SW480 (cell line): ENCODE data around the gene CABLES2.

Experiments
- DNase-seq: peaks from one replicate; pipeline ENCODE4 v3.0.0-alpha.2; 2016; ENCODE audit warnings: low spot score

Gene CABLES2

DNA sequence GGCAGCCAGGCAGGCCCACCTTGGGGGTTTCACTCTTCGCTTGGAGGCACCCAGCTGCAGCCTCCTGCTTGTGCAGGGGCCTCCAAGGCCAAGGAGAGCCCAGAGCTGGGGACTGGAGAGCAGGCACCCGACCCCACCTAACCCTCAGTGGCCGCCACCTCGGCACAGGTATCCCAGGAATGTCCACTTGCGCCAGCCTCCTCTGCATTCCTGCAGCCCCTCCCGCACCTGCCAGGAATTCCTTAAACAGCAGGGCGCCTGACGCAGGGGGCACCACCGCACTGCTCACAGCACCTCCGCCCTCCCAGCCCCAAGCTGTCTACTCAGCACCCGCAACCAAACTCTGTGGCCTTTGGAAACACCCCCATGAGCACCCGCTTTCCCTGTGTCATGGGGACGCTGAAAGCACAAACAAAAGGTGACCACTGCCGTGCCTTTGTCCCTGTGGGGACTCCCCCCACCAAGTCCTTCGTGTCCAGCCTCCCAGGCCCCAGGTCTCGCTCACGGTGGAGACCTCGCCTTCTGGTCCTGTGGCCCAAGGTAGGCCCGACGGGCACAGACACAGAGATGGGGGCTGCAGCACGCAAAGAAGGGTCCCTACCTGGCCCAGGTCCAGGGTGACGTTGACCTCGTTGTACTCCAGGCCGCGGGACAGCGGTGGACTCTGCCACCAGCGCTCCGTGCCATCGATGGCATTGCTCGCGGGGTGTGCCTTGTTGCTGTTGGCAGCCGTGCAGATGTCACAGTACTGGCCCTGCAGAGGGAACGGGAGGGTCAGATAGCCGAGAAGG lies 45.1 kb downstream of the CABLES2 start:
- DNase-seq = peak; percentile 94

GRCh38 chr20:62360854-62361798 lies 46.0 kb downstream of the CABLES2 start:
- DNase-seq = peak; percentile 74

- peak; percentile 94 for DNase-seq
These were observed 47.5 kb downstream of the CABLES2 start for GRCh38 chr20:62359491-62360121.

GRCh38 chr20:62359043-62359490 lies 48.0 kb downstream of the CABLES2 start:
- DNase-seq = peak; percentile 98

DNA sequence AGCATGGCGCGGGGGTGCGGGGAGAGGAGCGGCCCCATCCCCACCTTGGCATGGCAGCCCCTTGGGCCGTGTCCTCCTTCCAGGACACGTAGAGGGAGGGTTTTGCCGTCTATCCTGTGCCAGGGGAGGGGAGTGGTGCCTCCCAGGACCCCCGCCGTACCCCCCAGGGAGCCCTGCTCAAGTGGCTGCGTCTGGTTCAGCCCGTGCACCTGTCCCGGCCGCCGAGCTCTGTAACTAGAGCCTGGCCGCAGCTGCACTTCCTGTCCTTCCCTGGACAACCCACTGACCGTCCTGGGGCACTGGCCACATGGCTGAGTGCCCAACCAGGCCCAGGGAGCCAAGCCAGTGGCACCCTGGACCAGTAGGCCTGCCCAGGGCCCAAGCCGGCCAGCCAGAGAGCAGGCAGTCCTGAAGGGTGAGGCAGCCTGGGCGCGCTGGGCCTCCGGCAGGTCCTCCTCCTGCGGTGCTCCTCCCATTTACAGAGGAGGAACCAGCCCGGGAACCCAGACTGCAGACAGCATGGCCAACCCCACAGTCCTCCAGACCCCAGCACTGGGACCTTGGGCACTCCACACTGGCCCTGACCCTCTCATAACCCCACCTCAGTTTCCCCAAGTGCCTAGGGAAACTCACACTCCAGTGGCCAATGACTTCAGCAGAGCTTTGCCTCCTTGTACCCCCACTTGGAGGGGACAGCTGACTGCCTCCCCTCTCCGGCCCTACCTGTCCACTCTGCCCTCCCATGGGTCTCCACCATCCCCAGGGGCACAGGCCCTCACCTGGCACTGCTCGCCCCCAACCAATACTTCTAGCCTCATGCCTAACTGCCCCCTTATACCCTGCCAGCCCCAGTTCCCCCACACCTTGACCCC lies 48.7 kb downstream of the CABLES2 start:
- DNase-seq = peak; percentile 85

DNA sequence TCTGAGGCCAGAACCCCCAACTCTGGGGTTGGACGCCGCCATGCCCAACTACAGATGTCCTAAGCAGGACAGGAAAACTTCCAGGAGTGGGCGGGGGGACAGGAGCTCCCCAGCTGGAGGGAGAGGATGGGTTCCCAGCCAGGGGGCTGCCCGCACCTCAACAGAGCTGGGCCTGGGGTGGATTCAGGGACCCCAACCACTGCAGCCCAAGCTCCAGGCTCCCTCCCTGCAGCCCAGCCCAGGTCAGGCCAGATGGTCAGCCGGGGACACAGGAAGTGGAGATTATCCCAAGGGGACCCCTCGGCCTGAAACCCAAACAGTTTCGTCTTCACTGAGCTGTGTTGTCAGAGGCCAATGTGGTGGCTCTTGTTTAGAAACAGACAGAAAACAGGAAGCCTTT lies 49.4 kb downstream of the CABLES2 start:
- no peak for DNase-seq

DNA sequence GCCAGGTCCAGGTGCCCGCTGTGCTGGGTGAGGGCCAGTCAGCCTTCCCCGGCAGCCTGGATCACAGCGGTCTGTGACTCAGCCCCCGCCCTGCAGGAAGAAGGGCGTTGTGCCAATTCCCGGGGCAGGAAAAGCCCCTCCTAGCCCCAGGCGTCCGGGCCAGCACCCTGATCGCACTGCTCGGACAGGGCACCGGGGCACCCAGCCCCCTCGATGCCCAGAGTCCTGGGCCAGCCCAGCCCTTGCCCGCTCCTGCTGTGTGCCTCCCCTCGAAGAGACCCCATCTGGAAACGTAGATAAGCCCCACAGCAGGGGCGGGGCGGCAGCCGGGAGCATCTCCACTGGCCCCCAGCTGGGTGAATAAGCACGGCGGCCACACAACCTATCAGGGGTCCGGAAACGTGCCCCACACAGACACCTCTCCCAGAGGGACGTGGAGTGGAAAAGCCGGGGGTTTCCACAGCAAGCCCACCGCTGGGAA lies 49.9 kb downstream of the CABLES2 start:
- DNase-seq = peak; percentile 74

- no peak for DNase-seq
These were observed 50.4 kb downstream of the CABLES2 start for GRCh38 chr20:62356589-62357186.

- DNase-seq = no peak
These were observed 51.1 kb downstream of the CABLES2 start for GRCh38 chr20:62355878-62356588.

DNA sequence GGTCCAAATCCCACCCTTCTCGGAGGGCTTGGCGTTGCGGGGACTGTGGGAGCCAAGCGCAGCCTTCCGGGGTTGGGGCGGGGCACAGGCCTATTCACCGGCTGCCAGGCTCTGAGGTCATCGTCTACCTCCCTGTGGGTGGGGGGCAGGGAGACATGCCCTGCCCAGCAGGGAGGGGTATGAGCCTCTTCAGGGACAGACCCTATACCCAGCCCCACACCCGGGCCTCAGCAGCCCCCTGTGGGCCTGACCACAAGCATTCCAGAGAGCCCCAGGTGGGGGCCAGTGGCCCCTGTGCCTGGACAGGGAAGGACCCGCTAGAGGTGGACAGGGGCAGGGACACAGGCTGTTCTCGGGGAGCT lies 51.6 kb downstream of the CABLES2 start:
- peak; percentile 60 for DNase-seq

GRCh38 chr20:62354811-62355341 lies 52.2 kb downstream of the CABLES2 start:
- DNase-seq = no peak

- no peak for DNase-seq
These were observed 52.9 kb downstream of the CABLES2 start for GRCh38 chr20:62354031-62354808.

- no peak for DNase-seq
These were observed 53.6 kb downstream of the CABLES2 start for GRCh38 chr20:62353289-62354030.

DNA sequence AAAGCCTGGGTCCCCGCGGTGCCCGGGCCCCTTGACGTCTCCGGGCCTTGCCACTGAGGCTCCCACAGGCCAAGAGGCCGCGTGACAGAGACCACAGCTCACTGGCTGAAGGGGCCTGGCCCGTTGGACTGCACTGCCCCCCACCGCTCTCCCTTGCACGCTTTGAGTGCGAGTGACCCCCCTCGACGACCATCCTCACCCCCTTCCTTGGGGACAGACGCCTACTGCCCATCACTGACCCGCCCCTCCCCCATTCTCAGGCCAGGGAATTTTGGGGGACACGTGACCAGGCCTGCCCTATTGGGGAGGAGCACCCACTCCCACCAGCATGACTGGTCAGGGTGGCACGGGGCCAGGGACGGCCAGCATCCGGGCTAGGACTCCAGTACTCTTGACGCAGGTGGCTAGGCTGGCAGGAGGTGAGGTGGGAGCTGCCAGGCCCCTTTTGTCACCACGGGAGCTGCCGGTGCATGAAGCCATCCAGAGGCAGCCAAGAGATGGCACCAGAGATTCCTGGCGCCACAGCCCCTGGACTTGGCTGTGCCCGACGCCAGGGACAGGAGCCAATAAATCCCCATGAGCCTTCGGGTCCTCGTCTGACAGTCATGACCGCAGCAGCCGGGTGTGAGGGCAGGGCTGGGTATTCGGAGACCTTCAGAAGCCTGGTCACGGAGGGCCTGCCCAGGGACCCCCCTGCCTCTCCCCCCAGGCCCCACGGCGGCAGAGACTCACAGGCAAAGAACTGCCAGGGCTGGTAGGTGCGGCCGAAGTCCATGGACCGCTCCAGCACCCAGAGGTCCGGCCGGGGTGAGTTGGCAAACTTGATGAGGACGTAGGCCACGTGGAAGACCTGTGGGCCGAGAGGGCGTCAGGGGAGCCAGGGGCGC lies 54.4 kb downstream of the CABLES2 start:
- DNase-seq = no peak

- DNase-seq = no peak
These were observed 55.4 kb downstream of the CABLES2 start for GRCh38 chr20:62351469-62352401.
